Neuron (in vitro differentiated cells): ENCODE measurements around the gene POLR2E.

ENCODE experiments used
- H2AFZ ChIP-seq: one replicate; pipeline ENCODE4 v1.6.1; 2013; ENCODE audit warnings: low read depth, mild to moderate bottlenecking, inconsistent platforms, low read length, moderate library complexity
- H3K27me3 ChIP-seq: one replicate; pipeline ENCODE4 v1.6.1; 2013; ENCODE audit warnings: low read length; ENCODE audit not compliant: insufficient read depth
- H3K36me3 ChIP-seq: one replicate; pipeline ENCODE4 v1.6.1; 2013; ENCODE audit warnings: low read length; ENCODE audit not compliant: insufficient read depth
- H3K4me1 ChIP-seq: one replicate; pipeline ENCODE4 v1.6.1; 2013; ENCODE audit warnings: low read length; ENCODE audit not compliant: insufficient read depth
- H3K4me3 ChIP-seq: 2 replicates; pipeline ENCODE4 v1.5.1; 2013; ENCODE audit warnings: mild to moderate bottlenecking, low read length, moderate library complexity
- H3K9me3 ChIP-seq: one replicate; pipeline ENCODE4 v1.6.1; 2013; ENCODE audit warnings: low read length

The POLR2E gene

GRCh38 chr19:1038978-1039645, 56.1 kb downstream of the POLR2E start:
- no peak overlapping the region for H2AFZ ChIP-seq
- no peak overlapping the region for H3K4me3 ChIP-seq
- no peaks in the 10 kb centered on the region for H3K27me3 ChIP-seq
- H3K4me1 ChIP-seq: peaks cover 18% of the 10 kb centered on the region
- H3K36me3 ChIP-seq: peaks cover 22% of the 10 kb centered on the region
- no peaks in the 10 kb centered on the region for H3K9me3 ChIP-seq

- peaks cover 18% of the 10 kb centered on the region for H3K4me1 ChIP-seq
- H2AFZ ChIP-seq: no peak overlapping the region
Observed at GRCh38 chr19:1037621-1038064, 57.5 kb downstream of the POLR2E start.

More at GRCh38 chr19:1037621-1038064, 57.5 kb downstream of the POLR2E start:
- Histone ChIP-seq H3K27me3 (no peaks in the 10 kb centered on the region), H3K9me3 (no peaks in the 10 kb centered on the region), H3K36me3 (peaks cover 29% of the 10 kb centered on the region), H3K4me3 (no peak overlapping the region)
